Measurements from ENCODE around the gene OR5T3.
"Not testable (repeated sequence)": the region's sequence is repeated elsewhere in the genome, so short reads cannot be mapped to it uniquely, and the experiment has no call there.

GRCh38 chr11:56219735-56220134 is 32.3 kb upstream of the OR5T3 start:
- not testable (repeated sequence) for TF ChIP-seq CTCF, EZH2, EZH2phosphoT487 (IDR thresholded peaks at IDR 0.05)
